Stimulated activated CD8-positive, alpha-beta memory T cell treated with anti-CD3 and anti-CD28 coated beads, Interleukin-7, amount 100 ng/mL, for 1 hour (primary cell): ENCODE measurements around the gene DNAJB12.
"Not testable (repeated sequence)": the region's sequence is repeated elsewhere in the genome, so short reads cannot be mapped to it uniquely, and the experiment has no call there.

Source experiments
- DNase-seq, 2 donors: peaks; one replicate each; pipeline ENCODE4 v3.0.0-alpha.2; 2020; ENCODE audit warnings: low read depth in 2 of 2

Gene DNAJB12

DNA sequence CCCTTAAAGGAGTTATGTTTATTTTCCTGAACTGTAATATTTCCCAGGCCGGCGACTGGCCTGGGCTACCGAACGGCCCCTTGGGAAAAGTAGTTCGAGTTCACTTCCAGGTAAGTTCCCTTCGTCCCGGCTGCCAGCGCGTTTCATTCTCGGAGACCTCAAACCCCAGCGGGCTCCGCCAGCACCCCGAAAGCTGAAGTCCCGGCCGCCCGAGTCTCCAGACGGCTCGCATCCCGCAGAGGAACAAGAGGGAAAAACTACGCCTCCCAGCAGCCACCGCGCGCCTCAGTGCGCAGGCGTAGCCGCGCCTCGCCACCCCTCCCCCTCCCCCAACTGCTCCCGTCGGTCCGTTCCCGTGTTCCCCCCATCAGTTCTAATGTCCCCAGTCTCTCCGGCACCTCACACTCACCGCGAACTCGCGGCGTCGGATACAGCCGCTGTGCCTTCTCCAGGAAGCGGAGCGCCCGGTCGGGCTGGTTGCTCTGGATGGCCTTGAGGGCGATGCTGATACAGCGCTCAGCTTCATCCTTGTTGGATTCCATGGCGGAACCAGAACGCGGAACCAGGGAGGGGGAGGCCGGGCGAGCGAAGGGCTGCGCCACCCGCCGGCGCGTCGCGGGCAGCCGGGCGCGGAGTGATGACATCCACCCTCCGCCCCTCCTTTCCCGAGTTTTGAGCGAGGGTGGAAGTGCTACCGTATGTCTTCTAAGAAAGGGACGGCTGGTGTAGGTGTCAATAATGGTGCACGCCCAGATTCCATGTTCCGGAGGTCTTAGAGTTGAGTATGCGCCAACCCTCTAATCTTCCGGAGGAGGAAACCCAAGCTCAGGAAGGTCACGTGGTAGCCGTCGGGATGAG, at the start of gene DNAJB12:
Gene DNAJB12 (minus strand): TSS at position 564 of the 858 bp plus-strand sequence. CDS start 22 bp downstream, at position 542.
- peak; percentile 77 to 80 for DNase-seq

- DNase-seq = not testable (repeated sequence)
These were observed 40.9 kb upstream of the DNAJB12 start for GRCh38 chr10:72395581-72395980.

DNA sequence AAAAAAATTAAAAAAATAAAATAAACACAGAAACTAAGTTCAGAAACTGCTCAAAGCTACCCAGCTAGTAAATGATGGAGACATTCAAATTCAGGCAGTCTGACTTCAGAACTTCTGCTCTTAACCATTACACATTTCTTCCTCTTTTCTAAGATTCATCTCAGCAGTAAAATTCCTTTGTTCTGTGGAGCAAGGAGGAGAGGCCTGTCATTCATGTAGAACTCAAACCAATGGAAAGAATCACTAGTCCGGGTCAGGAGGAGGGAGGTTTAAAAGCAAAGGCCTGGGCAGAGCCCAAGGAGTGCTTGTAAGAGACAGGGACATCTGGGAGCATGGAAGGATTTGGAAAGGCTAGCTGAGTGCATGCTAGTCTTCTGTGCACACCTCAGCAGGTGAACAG, 37.9 kb upstream of the DNAJB12 start:
- DNase-seq = no peak

- no peak for DNase-seq
These were observed 36.0 kb upstream of the DNAJB12 start for GRCh38 chr10:72390764-72391163.

- no peak for DNase-seq
These were observed 35.0 kb upstream of the DNAJB12 start for GRCh38 chr10:72389716-72390115.

DNA sequence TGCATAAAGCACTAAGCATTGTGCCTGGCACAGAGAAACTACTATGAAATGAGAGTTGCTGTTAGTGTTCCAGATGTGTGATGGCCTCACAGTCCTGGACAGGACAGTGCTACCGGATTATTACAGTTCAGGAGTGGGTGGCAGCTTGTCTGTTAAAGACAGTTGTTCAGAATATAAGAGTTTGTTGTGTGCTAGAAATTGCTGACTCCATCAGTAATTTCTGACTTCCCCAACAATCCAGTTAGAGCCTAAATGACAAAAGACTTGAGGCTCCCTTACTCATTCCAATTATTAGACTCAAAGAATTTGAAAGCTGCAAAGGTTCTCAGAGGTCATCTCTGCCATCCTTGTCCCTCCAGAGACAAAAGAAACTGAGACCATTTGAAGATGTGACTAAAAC, 34.3 kb upstream of the DNAJB12 start:
- DNase-seq = no peak

DNA sequence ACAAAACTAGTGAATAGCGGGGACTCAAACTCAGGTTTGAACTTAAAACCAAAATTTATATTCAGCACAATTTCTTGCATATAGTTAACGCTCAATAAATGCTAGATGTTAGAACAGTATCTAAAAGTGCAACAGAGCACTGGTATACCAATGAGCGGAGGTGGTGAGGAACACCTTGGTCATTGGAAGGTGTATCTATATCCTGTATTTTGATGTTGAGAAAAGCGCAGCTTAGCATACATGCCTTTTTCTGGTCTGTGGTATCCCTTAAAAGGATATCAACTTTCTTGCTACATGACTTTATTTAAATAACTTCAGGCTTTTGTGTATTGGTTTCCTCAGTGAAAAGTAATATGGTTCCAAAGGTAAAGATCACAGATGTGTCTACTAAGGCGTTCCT, 33.3 kb upstream of the DNAJB12 start:
- DNase-seq = no peak

DNA sequence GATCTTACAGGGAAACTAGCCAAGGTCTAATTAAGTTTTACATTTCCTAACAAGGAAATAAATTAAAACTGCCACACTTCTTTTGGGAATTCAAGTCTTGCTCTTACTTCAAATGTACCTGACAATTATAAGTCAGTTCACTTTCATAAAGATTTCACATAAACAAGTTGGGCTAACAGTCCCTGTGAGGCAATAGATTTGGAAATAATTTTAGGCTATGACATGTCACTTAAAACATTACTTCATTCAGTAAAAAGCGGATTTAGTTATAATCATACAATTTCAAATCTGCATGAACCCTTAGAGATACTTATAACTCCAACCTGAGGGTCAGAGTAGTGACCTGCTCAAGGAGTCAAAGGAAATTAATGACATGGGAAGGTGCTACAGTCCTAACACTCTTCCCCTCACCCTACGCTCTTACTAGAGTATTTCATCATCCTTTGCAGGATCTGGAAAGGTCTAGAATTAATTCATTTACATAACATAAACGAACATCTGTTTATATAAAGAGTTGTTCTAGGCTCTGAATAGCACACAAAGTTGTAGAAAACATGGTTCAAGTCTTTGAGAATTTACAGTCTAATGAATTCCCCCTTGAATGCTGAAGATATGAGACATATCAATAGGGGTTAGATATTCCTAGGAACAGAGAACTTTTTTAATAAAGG, 32.3 kb upstream of the DNAJB12 start:
- no peak for DNase-seq

GRCh38 chr10:72385724-72386123, 31.0 kb upstream of the DNAJB12 start:
- DNase-seq = no peak

- DNase-seq = not testable (repeated sequence)
These were observed 30.3 kb upstream of the DNAJB12 start for GRCh38 chr10:72384982-72385381.

- no peak for DNase-seq
These were observed 25.1 kb upstream of the DNAJB12 start for GRCh38 chr10:72379776-72380175.

- no peak for DNase-seq
These were observed 24.3 kb upstream of the DNAJB12 start for GRCh38 chr10:72379062-72379461.

DNA sequence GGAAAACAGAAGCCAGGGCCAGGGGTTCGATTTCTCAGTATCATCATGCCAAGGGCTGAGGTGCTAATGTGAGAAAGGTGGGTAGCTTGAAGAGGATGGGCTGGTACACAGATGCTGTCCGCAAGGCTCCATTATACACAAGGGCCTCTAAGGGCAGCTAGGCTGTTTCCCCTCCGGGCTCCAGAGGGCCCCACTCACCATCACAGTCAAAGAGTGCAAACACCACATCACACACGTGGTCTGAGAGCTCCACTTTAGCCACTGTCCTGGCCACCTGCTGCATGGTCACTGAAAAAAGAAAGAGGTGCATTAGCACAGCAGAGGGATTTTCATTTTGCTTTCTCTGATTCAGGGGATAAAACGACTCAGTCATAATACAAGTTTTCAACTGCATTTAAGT, 20.9 kb upstream of the DNAJB12 start:
- DNase-seq = no peak

- no peak for DNase-seq
These were observed 20.5 kb upstream of the DNAJB12 start for GRCh38 chr10:72375173-72375572.

DNA sequence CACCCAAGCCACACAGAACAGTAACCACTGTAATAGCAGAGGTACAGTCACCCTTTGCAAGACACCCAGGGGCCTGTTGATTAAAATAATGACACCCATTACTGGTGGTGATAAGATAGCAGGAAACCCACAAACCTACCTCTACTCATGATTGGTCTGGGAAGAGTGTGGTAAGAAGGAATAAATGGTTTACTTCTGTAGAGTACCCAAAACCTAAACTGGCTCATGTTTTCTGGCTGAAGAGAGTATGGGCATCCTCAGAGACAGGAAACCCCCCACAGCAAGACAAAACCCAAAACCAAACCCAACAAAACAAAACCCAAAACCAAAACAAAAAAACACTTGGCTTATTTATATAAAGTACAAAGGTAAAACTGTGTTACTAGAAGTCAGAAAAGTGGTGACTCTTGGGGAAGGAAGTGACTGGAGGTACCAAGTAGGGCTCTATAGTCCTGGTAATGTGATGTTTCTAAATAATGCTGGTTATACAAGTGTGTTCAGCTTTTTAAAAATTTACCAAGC, 15.5 kb upstream of the DNAJB12 start:
- DNase-seq = no peak

DNA sequence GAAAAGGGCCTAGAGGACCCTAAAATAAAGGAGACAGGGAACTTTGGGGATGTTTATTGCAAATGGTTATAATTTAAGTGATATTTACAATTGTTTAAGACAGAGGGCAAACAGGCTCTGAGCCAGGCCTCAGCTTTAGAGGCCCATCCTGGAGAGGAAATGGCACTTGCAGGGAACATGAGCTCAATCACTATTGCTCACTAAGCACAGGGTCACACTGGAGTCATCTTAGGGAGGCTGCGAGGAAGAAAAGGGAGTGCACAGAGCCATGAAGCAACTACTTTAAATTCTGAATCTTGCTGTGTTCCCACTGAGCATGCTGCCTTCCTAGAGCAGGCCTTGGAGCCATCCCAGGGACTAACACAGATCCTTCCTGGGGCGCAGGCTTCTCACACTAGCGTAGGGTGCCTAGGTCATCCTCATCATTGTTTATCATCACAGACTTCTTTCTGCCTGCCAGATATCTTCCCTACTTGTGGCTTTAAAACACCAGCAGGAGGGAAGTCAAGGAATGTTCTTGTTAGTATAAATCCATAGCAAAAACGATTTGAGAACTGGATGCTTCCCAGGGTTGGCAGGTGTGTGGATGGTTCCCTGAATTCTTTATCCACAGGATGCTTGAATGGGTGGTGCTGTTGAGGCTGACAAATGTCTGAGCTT, 12.7 kb upstream of the DNAJB12 start:
- DNase-seq = no peak

DNA sequence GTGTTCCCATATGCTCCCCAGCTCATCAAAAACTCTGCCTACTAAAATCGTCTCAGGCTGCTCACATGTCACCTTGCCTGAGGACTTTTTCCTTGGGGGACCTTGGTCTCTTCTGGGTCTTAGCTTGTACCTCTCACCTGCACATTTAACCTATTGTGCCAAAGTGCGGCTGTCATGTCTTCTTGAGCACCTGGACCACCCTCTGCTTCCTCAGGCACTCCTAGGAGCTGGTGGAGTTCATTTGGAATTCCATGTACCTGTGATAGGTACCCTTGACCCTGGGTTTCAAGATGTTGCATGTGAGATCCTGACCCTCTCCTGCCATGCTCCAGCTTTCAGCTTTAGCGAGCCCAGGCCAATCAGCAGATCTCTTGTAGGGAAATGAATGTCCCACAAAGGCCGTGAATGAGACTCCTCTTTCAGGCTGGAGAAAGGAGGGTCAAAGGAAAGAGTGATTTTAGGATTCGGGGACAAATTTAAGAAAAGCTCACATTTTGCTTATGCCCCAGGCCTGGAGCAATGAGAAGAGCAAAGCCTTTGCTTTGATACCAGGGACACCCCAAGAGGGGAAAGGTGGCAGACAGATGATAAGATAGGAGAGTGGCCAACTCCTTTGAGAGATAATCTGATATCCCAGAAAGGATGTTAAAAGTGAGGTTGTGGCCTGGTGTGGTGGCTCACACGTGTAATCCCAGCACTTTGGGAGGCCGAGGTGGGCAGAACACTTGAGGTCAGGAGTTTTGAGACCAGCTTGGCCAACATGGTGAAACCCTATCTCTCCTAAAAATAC, 10.6 kb upstream of the DNAJB12 start:
- DNase-seq = no peak

DNA sequence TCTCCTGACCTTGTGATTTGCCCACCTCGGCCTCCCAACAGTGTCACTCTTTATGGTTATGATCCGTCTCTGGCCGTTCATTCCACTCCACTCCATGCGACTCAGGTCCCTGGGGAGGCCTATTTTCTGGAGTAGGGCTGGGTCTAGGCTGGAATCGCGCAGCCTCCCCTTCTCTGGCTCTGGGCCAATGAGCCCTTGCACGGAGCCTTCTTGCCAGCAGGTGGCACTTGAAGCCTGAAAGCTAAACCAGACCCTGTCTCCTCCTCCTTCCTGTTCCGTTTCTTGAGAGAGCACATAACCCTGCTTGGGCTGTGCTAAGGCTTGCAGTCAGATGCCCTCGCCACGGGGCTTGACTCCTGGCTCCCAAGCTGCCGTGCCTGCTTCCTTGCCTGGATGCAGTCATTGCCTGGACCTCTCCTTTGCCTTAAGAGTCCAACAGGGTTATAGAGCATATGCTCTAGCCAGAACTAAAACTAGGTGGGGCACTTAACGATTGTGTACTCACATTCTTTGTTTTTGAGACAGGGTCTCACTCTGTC, 9.6 kb upstream of the DNAJB12 start:
- DNase-seq = peak; percentile 59 to 63

DNA sequence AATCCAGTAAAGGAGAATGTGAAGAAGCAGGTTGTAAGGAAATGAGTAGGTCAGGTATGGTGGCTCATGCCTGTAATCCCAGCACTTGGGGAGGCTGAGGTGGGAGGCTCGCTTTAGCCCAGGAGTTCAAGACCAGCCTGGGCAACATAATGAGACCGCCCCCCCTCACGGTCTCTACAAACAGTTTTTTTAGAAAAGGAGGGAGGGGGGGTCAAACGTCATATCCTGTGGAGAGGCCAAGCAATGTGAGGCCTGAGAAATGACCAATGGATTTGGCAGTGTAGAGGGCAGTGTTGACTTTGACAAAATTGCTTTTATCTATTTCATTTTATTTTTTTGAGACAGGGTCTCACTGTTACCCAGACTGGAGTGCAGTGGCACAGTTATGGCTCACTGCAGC, 2.3 kb upstream of the DNAJB12 start:
- no peak for DNase-seq

DNA sequence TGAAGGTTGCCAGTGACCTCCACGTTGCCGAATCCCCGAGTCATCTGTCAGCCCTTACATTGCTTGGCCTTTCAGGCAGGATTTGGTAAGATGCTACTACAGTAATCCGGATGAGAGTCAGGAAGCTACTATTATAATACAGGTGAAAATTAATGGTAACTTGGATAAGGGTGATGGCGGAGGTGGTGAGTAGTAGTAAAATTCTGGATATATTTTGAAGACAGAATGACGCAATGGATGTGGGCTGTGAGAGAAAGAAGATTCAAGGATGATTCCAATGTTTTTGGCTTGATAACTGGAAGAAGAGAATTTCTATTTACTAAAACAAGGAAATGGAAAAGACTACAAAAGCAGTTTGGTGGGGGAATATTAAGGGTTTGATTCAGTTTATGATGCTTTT, 1.4 kb upstream of the DNAJB12 start:
- DNase-seq = no peak

DNA sequence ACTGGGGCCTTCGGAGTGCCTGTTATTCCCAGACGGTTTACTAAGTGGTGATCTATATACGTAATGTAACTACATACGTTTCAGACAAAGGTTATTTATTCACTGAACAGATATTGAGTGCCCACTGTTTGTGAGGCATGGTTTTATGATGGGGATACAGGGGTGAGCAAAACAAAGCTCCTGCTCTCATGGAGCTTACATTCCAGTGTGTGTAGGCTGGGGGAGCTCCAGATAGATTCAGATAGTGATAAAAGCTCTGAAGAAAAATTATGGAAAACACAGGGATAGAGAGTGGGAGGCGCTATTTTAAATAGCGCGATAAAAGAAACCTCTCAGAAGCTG, 466 bp upstream of the DNAJB12 start:
- DNase-seq = no peak
